NCI-H69 (cell line): ENCODE data around the gene PPP1R2C.

Source experiments
- DNase-seq: peaks from one replicate; lab custom pipeline; 2025; lab: John Stamatoyannopoulos, UW

The PPP1R2C gene

GRCh38 chrX:42778096-42778495, at the start of gene PPP1R2C:
PPP1R2C (minus strand) TSS chrX:42778163; CDS start chrX:42778079, 84 bp downstream.
- DNase-seq: no peak

GRCh38 chrX:42825201-42825600, 47.2 kb upstream of the PPP1R2C start:
- DNase-seq: no peak

DNA sequence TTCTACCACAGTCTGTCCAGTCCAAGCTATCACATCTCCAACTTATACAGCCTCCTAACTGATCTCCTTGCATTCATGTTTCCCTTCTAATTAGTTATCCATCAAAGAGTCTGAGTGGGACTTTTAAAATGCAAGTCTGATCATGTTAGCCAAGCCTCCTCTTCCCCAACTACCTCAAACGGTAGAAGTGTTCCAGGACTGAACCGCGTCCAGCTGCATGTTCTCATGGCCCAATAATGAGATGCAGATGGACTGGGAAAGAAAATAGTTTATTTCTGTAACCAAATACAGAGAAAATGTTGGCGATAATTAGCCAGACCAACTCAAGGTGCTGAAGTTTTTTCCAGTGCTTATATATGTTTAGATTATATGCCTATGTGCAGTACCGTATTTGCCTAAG, 46.6 kb upstream of the PPP1R2C start:
- no peak for DNase-seq

DNA sequence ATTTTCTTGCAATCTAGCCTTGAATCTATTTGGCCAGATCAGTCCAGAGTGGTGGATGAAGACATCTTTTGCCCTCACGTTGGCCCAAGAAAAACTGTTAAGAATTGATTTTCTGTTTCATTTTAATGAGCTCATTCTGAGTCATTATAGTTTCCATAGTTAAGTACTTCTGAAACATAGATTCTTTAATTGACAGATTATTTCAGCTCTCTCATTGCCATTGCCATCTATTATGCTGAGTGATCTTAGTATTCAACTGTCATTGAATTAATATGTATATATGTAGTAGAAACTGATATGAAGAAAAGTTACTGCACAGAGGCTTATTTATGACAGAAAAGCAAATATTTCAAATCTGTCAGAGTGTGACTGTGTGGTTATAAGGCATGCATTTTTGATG, 45.5 kb upstream of the PPP1R2C start:
- DNase-seq: no peak

DNA sequence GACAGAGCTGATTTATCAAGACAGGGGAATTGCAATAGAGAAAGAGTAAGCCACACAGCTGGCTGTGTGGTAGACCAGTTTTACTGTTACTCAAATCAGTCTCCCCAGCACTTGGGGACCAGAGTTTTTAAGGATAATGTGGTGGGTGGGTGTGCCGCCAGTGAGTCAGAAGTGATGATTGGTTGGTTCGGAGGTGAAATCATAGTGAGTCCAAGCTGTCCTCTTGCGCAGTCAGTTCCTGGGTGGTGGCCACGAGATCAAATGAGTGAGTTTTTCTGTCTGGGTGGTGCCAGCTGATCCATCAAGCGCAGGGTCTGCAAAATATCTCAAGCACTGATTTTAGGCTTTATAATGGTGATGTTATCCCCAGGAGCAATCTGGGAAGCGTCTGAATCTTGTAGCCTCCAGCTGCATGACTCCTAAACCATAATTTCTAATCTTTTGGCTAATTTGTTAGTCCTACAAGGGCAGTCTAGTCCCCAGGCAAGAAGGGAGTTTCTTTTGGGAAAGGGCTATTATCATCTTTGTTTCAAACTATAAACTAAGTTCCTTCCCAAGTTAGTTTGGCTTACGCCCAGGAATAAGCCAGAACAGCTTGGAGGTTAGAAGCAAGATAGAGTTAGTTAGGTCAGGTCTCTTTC, 44.0 kb upstream of the PPP1R2C start:
- DNase-seq: no peak

DNA sequence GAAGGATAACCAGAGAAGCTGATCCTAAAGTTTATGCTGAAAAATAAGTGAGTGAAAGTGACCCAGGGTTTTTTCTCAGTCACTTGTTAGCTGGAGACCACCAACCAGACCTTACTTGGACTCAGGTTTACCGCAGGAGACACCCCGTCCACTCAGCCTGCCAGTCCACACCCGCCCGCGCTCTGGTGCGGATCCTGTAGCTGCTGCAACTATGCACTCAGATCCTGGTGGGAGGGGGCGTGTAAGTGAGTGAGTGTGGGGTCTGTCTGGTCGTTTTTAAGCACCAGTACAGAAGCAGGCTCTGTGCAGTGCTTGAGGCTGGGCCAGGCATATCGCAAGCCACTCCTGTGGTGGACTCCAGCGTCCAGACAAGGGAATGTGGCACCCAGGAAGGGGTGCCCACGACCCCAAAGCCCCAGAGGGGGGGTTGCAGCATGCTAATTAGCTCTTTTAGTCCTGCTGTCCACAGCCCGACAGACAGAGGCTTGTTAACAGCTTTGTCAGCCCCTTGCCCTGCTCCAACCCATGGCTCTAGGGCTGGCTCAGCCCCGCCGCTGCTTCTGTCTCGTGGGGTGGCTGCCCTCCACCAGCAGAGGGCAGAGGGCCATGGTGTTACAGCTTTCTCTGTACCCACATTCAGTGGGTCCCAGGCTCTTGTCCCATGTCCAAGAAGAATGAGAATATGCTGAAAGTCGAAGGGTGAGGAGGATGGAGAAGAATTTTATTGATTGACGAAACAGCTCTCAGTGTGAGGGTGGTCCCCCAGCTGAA, 40.4 kb upstream of the PPP1R2C start:
- no peak for DNase-seq

DNA sequence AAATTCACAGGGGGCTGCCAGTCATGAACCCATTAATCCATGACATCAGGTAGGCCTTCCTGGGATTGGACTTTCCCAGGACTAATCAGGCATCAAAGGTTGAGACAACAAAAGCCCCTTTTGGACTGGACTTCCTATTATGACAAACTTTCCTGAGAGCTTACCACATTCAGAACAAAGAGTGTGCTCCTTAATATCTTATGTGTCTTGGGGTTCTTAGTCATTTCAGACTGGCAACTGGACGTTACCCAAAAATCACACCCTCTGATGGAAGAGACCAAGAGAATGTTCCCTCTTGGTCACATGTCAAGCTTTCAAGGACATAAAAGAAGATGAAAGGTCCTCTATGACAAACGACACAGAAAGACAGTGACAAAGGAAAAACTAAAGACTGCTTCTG, 31.6 kb upstream of the PPP1R2C start:
- no peak for DNase-seq

- no peak for DNase-seq
These were observed 29.4 kb upstream of the PPP1R2C start for GRCh38 chrX:42807393-42807792.

- DNase-seq: no peak
These were observed 26.6 kb upstream of the PPP1R2C start for GRCh38 chrX:42804524-42804923.

GRCh38 chrX:42803320-42803719, 25.4 kb upstream of the PPP1R2C start:
- no peak for DNase-seq

DNA sequence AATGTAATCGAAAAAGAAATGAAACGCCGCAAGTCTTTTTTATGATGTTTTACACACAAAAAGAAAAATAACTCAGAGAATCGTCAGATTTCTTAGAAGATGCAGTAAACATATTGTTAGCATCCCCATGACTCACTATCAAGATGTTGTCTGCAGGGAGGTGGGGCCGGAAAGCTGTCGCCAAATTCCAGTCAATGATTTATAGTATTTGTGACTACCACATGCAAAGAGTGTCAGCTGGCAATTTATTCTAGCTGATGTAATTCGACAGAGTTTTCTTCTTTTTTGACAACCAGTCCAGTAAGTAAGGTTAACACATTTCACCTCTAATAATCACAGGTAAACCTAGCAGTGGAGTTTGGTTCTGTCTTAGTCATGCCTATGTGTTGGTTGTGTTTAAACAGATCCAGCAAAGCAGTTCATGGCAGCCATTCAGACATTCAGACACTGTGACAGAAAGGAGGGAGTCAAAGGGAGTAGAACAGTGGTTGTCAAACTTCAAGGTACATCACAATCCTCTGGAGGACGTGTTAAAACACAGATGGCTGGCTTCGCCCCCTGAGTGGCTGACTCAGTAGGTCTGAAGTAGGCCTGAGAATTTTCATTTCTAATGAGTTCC, 19.8 kb upstream of the PPP1R2C start:
- no peak for DNase-seq

GRCh38 chrX:42783451-42783850, 5.5 kb upstream of the PPP1R2C start:
- DNase-seq: no peak

GRCh38 chrX:42776195-42776594, 1.8 kb downstream of the PPP1R2C start:
- no peak for DNase-seq

- no peak for DNase-seq
These were observed 5.1 kb downstream of the PPP1R2C start for GRCh38 chrX:42772874-42773273.

DNA sequence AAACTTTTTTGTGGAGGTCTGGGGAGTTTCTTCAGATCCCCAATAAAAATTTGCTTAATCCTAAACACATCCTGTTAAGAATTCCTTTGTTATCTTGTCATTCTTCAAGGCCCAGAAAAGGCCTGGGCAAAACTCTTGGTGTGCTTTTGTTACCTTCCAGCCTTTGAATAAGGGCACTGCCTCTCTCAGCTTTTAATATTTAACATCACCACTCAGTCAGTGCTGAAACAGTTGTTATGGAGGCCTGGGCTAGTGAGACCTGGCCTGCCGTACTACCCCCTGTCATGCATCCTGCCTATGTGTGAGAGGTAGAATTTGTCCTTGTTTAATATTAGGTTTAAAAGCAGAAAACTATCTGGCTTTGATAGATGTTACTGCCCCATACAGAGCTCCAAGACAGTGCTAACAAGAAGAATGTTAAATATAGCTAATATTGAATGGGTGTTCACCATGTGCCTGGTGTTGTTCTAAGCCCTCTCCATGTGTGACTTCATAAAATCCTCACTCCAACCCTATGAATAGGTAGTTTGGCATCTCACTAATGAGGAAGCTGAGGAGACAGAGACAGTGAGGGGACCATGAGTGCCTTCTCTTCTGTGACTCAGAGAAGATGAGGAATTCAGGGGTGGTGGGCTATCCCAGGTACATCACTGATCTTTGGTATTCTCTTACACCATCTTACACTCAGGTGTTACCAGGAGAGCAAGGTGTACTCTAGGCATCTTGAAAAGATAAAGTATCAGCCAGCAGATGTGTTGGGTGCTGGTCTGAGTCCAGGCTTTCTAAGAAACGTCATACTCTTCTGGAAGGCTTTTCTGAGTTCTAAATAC, 6.2 kb downstream of the PPP1R2C start:
- DNase-seq: no peak

GRCh38 chrX:42770566-42770965, 7.4 kb downstream of the PPP1R2C start:
- DNase-seq: no peak

- no peak for DNase-seq
These were observed 18.1 kb downstream of the PPP1R2C start for GRCh38 chrX:42759881-42760280.

DNA sequence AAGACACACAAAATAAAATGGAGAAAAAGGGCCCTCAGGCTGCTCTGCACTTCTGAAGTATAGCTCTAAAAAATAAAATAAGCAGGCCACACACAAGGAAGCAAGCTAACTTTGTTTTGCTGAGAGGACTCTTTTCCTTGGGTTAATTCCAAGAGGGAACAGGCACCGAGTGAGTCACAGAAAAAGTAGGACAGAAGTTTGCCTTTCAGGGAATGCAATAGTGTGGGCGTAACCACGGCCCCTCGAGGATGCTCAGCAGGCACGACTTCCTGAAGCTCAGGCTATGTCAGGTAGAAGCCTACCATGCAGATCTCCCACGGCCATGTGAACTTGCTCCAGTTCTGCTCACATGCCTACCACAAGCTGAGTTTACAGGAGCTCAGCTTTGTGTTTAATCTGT, 22.1 kb downstream of the PPP1R2C start:
- DNase-seq: no peak

GRCh38 chrX:42754603-42755002, 23.4 kb downstream of the PPP1R2C start:
- DNase-seq: no peak

DNA sequence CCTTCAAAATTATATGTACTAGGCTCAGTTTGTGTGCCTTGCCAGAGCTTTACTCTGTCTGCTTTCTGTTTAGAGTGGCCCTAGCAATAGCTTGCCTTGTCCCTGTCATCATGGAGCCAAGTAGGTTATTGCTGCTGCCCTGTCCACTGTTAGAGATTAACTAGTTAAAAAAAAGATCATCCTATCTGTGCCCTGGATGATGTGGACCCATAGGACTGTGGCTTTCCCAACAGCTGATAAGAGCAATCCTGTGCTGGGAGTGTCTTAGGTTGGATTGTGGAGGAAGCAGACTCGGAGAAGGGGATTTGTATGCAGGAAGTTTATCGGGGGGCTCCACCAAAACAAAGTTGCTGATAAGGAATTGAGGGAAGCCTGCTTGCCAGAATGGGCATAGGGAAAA, 23.8 kb downstream of the PPP1R2C start:
- no peak for DNase-seq

- no peak for DNase-seq
These were observed 25.2 kb downstream of the PPP1R2C start for GRCh38 chrX:42752730-42753129.

DNA sequence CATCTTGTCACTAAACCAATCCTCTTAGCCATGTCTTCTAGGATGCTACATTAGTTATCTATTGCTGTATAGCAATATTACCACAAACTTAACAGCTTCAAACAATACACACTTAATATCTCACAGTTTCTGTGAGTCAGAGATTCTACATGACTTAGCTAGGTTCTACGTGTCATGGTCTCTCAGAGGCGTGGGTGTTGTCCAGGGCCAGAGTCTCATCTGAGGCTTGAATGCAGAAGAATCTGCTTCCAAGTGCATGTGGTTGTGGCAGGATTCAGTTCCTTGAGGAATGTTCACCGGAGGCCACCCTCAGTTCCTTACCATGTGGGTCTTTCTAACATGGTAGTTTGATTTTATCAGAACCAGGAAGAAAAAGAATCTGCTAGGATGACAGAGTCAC, 26.4 kb downstream of the PPP1R2C start:
- DNase-seq: no peak
